ENCODE measurements around the gene BBX. TPM values are rescaled to one million over a fixed set of nuclear protein-coding genes. Genes with fewer than 3 reads are reported as not detected.
A peak's percentile ranks its signal among the peaks of the same experiment; 100 is the strongest.

BBX gene
- polyA plus RNA-seq, 3 donors = 15.7 to 25.1 (median 16.6) TPM

GRCh38 chr3:107664614-107665013, 141.9 kb downstream of the BBX start:
- Histone ChIP-seq H3K9me3 (replicated peaks in 1 of 2; ENCODE audit: control insufficient read depth in 1 of 2, insufficient read depth in 1 of 2, low read length in 2 of 2) (no peaks in the 10 kb centered on the region), H3K27ac (ENCODE audit: low read depth in 1 of 2, low read length in 2 of 2) (no peak overlapping the region), H3K36me3 (replicated peaks in 1 of 2; ENCODE audit: control insufficient read depth in 1 of 2, insufficient read depth in 2 of 2, low read length in 2 of 2) (no peaks in the 10 kb centered on the region), H3K4me1 (ENCODE audit: control insufficient read depth in 1 of 2, insufficient read depth in 2 of 2, low read length in 2 of 2) (peaks cover 17 to 23% of the 10 kb centered on the region in 2 donors), H2AFZ (ENCODE audit: insufficient read depth, low read depth, low read length, poor library complexity, severe bottlenecking) (no peak overlapping the region), H3K9ac (ENCODE audit: insufficient read depth, low read length, poor library complexity, severe bottlenecking) (no peak overlapping the region), H3K27me3 (ENCODE audit: control insufficient read depth in 2 of 2, insufficient read depth in 2 of 2, low read length in 2 of 2) (no peaks in the 10 kb centered on the region), H3K79me2 (ENCODE audit: insufficient read depth, low read length) (no peaks in the 10 kb centered on the region), H3K4me3 (replicated peaks in 1 of 3; ENCODE audit: low read depth in 2 of 3, low read length in 3 of 3) (no peak overlapping the region), H4K20me1 (ENCODE audit: insufficient read depth, low read length) (no peaks in the 10 kb centered on the region), H3K4me2 (replicated peaks; ENCODE audit: extremely low read depth, low read length, poor library complexity, severe bottlenecking) (no peak overlapping the region)
- peaks cover 24% of the 10 kb centered on the region for H3K4me1 Mint-ChIP-seq
- H3K36me3 Mint-ChIP-seq = no peaks in the 10 kb centered on the region
- TF ChIP-seq CTCF (IDR thresholded peaks at IDR 0.05) = no peak
- intact Hi-C loops (cut with micrococcal nuclease) = no loop called here
- H3K27me3 Mint-ChIP-seq (ENCODE audit: low read depth in 3 of 3) = peaks cover 0 to 2% (median 0%) of the 10 kb centered on the region in 3 donors
- no CpG with 5 or more reads among the region's 2 CpGs for WGBS (ENCODE audit: insufficient coverage)
- no peak overlapping the region for H3K4me3 Mint-ChIP-seq
- H3K27ac Mint-ChIP-seq = no peak overlapping the region
- no peaks in the 10 kb centered on the region for H3K9me3 Mint-ChIP-seq
- DNase-seq = no peak

GRCh38 chr3:107665351-107665750, 142.6 kb downstream of the BBX start:
- H3K9ac ChIP-seq (ENCODE audit: insufficient read depth, low read length, poor library complexity, severe bottlenecking) = no peak overlapping the region
- no peaks in the 10 kb centered on the region for H3K79me2 ChIP-seq (ENCODE audit: insufficient read depth, low read length)
- no peaks in the 10 kb centered on the region for H3K9me3 ChIP-seq (replicated peaks in 1 of 2; ENCODE audit: control insufficient read depth in 1 of 2, insufficient read depth in 1 of 2, low read length in 2 of 2)
- H3K4me1 ChIP-seq (ENCODE audit: control insufficient read depth in 1 of 2, insufficient read depth in 2 of 2, low read length in 2 of 2) = peaks cover 17 to 23% of the 10 kb centered on the region in 2 donors
- Mint-ChIP-seq H3K4me1 (peaks cover 24% of the 10 kb centered on the region), H3K36me3 (no peaks in the 10 kb centered on the region), H3K4me3 (no peak overlapping the region), H3K27ac (peak overlapping the region in 1 of 7 donors; percentile 39), H3K27me3 (ENCODE audit: low read depth in 3 of 3) (peaks cover 0 to 2% (median 0%) of the 10 kb centered on the region in 3 donors), H3K9me3 (no peaks in the 10 kb centered on the region)
- intact Hi-C loops (cut with micrococcal nuclease) = no loop called here
- 100% methylated on average over 2 of the region's 4 CpGs for WGBS (ENCODE audit: insufficient coverage)
- no peak overlapping the region for H3K27ac ChIP-seq (ENCODE audit: low read depth in 1 of 2, low read length in 2 of 2)
- no peak overlapping the region for H3K4me2 ChIP-seq (replicated peaks; ENCODE audit: extremely low read depth, low read length, poor library complexity, severe bottlenecking)
- no peaks in the 10 kb centered on the region for H3K27me3 ChIP-seq (ENCODE audit: control insufficient read depth in 2 of 2, insufficient read depth in 2 of 2, low read length in 2 of 2)
- no peak for TF ChIP-seq CTCF (IDR thresholded peaks at IDR 0.05)
- no peak overlapping the region for H3K4me3 ChIP-seq (replicated peaks in 1 of 3; ENCODE audit: low read depth in 2 of 3, low read length in 3 of 3)
- no peak overlapping the region for H2AFZ ChIP-seq (ENCODE audit: insufficient read depth, low read depth, low read length, poor library complexity, severe bottlenecking)
- no peaks in the 10 kb centered on the region for H4K20me1 ChIP-seq (ENCODE audit: insufficient read depth, low read length)
- DNase-seq = no peak
- no peaks in the 10 kb centered on the region for H3K36me3 ChIP-seq (replicated peaks in 1 of 2; ENCODE audit: control insufficient read depth in 1 of 2, insufficient read depth in 2 of 2, low read length in 2 of 2)

All from CD14-positive monocyte (primary cell).